A673 (cell line): ENCODE results near the gene ACOT13.

Experiments used
- CTCF ChIP-seq: fragments of 300-800, 200-600 bp; sonication (generic); conservative IDR thresholded peaks from 2 replicates; pipeline ENCODE4 v1.5.1; 2017; ENCODE audit warnings: low read depth, mild to moderate bottlenecking, antibody characterized with exemption, low read length, moderate library complexity, mixed read lengths
- EZH2 ChIP-seq: fragments of 200-600 bp; sonication (generic); IDR thresholded peaks from 2 replicates; pipeline ENCODE4 v1.6.1; 2017; ENCODE audit warnings: borderline replicate concordance, low read depth, mild to moderate bottlenecking, mixed read lengths, antibody characterized with exemption, low read length; ENCODE audit not compliant: poor library complexity, severe bottlenecking

- TF ChIP-seq CTCF, result no peak
- TF ChIP-seq EZH2, result no peak
These were observed 51.7 kb downstream of the ACOT13 start for GRCh38 chr6:24718449-24719124.
